PC-3 (cell line): ENCODE results near the gene PPIL4.

ENCODE experiments used
- EZH2 ChIP-seq: fragments of 300-600 bp; sonication (generic); IDR thresholded peaks from one replicate; pipeline ENCODE4 v1.6.1; 2017; ENCODE audit warnings: antibody characterized with exemption, mild to moderate bottlenecking, low read length; ENCODE audit not compliant: unreplicated experiment
- EZH2phosphoT487 ChIP-seq: fragments of 300-600 bp; sonication (generic); IDR thresholded peaks from 2 replicates; pipeline ENCODE4 v1.6.1; 2018; ENCODE audit warnings: mild to moderate bottlenecking, antibody characterized with exemption, low read length, borderline replicate concordance
- TF ChIP-seq, protein P1 (sequence below): fragments of 300-600 bp; sonication (generic); conservative IDR thresholded peaks from 2 replicates; pipeline ENCODE4 v1.5.1; 2017; ENCODE audit warnings: antibody characterized with exemption, low read depth, mild to moderate bottlenecking, low read length

DNA sequence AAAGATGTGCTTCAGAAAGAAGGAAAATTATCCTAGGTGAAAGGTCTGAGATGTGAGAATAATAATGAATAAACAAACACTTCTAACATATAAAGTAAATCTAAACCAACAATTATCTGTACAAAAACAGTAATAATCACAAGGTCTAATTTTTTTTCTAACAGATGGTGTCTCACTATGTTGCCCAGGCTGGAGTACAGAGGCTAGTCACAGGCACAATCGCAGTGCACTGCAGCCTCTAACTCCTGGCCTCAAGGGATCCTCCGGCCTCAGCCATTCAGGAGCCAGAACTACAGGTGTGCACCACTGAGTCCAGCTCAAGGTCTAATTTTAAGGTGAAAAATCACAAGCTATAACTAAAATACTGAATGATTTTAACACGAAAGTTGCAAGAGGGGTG lies 44.1 kb downstream of the PPIL4 start:
- no peak for TF ChIP-seq EZH2
- TF ChIP-seq, protein P1, sequence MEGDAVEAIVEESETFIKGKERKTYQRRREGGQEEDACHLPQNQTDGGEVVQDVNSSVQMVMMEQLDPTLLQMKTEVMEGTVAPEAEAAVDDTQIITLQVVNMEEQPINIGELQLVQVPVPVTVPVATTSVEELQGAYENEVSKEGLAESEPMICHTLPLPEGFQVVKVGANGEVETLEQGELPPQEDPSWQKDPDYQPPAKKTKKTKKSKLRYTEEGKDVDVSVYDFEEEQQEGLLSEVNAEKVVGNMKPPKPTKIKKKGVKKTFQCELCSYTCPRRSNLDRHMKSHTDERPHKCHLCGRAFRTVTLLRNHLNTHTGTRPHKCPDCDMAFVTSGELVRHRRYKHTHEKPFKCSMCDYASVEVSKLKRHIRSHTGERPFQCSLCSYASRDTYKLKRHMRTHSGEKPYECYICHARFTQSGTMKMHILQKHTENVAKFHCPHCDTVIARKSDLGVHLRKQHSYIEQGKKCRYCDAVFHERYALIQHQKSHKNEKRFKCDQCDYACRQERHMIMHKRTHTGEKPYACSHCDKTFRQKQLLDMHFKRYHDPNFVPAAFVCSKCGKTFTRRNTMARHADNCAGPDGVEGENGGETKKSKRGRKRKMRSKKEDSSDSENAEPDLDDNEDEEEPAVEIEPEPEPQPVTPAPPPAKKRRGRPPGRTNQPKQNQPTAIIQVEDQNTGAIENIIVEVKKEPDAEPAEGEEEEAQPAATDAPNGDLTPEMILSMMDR, result no peak
- no peak for TF ChIP-seq EZH2phosphoT487
